Esophagus squamous epithelium (tissue), 4 donors: ENCODE measurements around the gene VEGFB.

ENCODE experiments used
- CTCF ChIP-seq, 6 experiments: fragments of 450-650 bp in 4 of 6; fragments of 200-600 bp in 2 of 6; sonication (generic) in 2 of 6; IDR thresholded peaks; one replicate each; pipeline ENCODE4 v1.5.1; 2016 to 2019; ENCODE audit warnings: antibody characterized with exemption in 6 of 6, mild to moderate bottlenecking in 4 of 6, moderate library complexity in 4 of 6
- POLR2A ChIP-seq, 4 donors: fragments of 450-650 bp; IDR thresholded peaks; one replicate each; pipeline ENCODE4 v1.6.1; 2017; ENCODE audit warnings: antibody characterized with exemption in 4 of 4, mild to moderate bottlenecking in 4 of 4, moderate library complexity in 3 of 4

DNA sequence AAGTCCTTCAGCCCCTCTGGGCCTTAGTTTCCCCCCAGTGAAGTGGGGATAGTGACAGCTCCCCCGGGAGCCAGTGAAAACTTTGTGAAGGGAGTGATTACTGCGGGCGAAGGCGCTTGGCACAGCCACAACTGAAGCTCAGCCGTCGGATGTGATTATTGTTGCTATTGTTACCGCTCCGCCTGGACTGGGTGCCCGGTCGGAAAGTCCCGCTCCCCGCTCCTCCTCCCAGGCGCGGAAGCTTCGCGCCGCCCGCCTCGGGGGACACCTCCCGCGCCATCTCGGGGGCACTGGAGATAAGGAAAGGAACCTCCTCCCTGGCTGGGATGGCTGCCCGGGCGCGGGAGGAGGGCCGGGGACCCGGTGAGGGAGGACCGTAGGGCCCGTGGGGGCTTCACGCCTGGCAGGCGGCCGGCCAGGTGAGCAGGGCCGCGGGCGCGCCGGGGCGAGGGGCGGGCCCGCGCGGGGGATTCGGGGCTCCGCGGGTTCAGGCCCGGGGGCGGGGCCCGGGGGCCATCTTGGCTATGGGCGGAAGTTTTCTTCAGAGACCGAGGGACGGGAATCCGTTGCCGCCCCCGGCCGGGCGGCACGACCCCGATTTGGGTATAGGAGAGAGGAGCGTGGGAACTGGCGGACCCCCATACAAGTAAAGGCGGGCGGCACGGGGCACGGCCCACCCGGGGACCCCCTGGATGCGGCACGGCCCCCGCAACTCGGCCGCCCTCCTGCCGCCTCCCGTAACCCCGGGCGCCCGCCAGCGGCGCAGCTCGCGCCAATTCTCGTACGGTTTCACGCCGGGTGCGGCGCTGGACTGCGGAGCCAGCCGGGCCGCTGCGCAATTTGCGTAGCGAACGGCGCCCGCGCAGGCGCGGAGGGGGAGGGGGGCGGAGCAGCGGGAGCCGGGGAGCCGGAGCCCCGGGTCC lies 50.8 kb downstream of the VEGFB start, which contains the start of gene GPR137:
- peak in 1 of 6 experiments; percentile 6 for TF ChIP-seq CTCF (IDR thresholded peaks at IDR 0.05)
- TF ChIP-seq POLR2A (IDR thresholded peaks at IDR 0.05) = peak in 2 of 4 donors; percentile 41 to 48
